H9 (cell line): Measurements from ENCODE around the gene PHYHIPL. TPM values are rescaled to one million over a fixed set of nuclear protein-coding genes. Genes with fewer than 3 reads are reported as not detected.

Experiments
- DNase-seq: peaks from one replicate; pipeline ENCODE4 v3.0.0-alpha.2; 2017
- H2AFZ ChIP-seq: one replicate; pipeline ENCODE4 v1.6.1; 2013; ENCODE audit warnings: mild to moderate bottlenecking, low read length, control low read depth, moderate library complexity
- H2AK5ac ChIP-seq: 2 replicates; pipeline ENCODE4 v1.6.1; 2013; ENCODE audit warnings: low read length, control low read depth, mixed read lengths; ENCODE audit not compliant: insufficient read length
- H2BK120ac ChIP-seq: one replicate; pipeline ENCODE4 v1.6.1; 2013; ENCODE audit warnings: low read depth, mild to moderate bottlenecking, low read length, control low read depth, inconsistent platforms; ENCODE audit not compliant: poor library complexity, severe bottlenecking
- H2BK12ac ChIP-seq: 2 replicates; pipeline ENCODE4 v1.6.1; 2013; ENCODE audit warnings: low read length, control low read depth, mixed read lengths, low read depth; ENCODE audit not compliant: insufficient read length
- H2BK15ac ChIP-seq: 2 replicates; pipeline ENCODE4 v1.6.1; 2013; ENCODE audit warnings: low read depth, low read length, control low read depth
- H2BK20ac ChIP-seq: one replicate; pipeline ENCODE4 v1.6.1; 2013; ENCODE audit warnings: low read depth, mild to moderate bottlenecking, low read length, control low read depth, inconsistent platforms; ENCODE audit not compliant: poor library complexity, severe bottlenecking
- H2BK5ac ChIP-seq: 2 replicates; pipeline ENCODE4 v1.6.1; 2013; ENCODE audit warnings: low read length, control low read depth, mixed read lengths; ENCODE audit not compliant: insufficient read length
- H3K14ac ChIP-seq: 2 replicates; pipeline ENCODE4 v1.6.1; 2013; ENCODE audit warnings: low read length, control low read depth; ENCODE audit not compliant: insufficient read depth
- H3K18ac ChIP-seq: 2 replicates; pipeline ENCODE4 v1.6.1; 2013; ENCODE audit warnings: low read depth, mild to moderate bottlenecking, mixed read lengths, low read length, control low read depth; ENCODE audit not compliant: insufficient read length
- H3K23ac ChIP-seq: 2 replicates; pipeline ENCODE4 v1.6.1; 2013; ENCODE audit warnings: low read length, control low read depth, mixed read lengths, low read depth; ENCODE audit not compliant: insufficient read length
- H3K23me2 ChIP-seq: 2 replicates; pipeline ENCODE4 v1.6.1; 2013; ENCODE audit warnings: low read depth, mild to moderate bottlenecking, mixed read lengths, low read length, control low read depth; ENCODE audit not compliant: insufficient read length, poor library complexity, severe bottlenecking
- H3K27ac ChIP-seq: 2 replicates; pipeline ENCODE4 v1.5.1; 2013; ENCODE audit warnings: low read length, control low read depth, mixed read lengths, low read depth; ENCODE audit not compliant: insufficient read length
- H3K27me3 ChIP-seq: 2 replicates; pipeline ENCODE4 v1.6.1; 2013; ENCODE audit warnings: low read length, control low read depth, inconsistent platforms; ENCODE audit not compliant: insufficient read depth
- H3K4ac ChIP-seq: 2 replicates; pipeline ENCODE4 v1.6.1; 2013; ENCODE audit warnings: low read depth, mild to moderate bottlenecking, control low read depth, inconsistent platforms, low read length, moderate library complexity
- H3K4me1 ChIP-seq: 2 replicates; pipeline ENCODE4 v1.6.1; 2013; ENCODE audit warnings: low read length, control low read depth, inconsistent platforms; ENCODE audit not compliant: insufficient read depth
- H3K4me2 ChIP-seq: 2 replicates; pipeline ENCODE4 v1.6.1; 2013; ENCODE audit warnings: low read length, control low read depth, mixed read lengths; ENCODE audit not compliant: insufficient read length, insufficient read depth
- H3K56ac ChIP-seq: 2 replicates; pipeline ENCODE4 v1.6.1; 2013; ENCODE audit warnings: low read depth, mild to moderate bottlenecking, mixed read lengths, low read length, control low read depth; ENCODE audit not compliant: insufficient read length
- H3K79me1 ChIP-seq: 2 replicates; pipeline ENCODE4 v1.6.1; 2013; ENCODE audit warnings: low read depth, mild to moderate bottlenecking, moderate library complexity, low read length, control low read depth, inconsistent platforms; ENCODE audit not compliant: insufficient read depth, poor library complexity, severe bottlenecking
- H3K79me2 ChIP-seq: 2 replicates; pipeline ENCODE4 v1.6.1; 2013; ENCODE audit warnings: low read length, control low read depth, inconsistent platforms; ENCODE audit not compliant: insufficient read depth
- H3K9ac ChIP-seq: 2 replicates; pipeline ENCODE4 v1.6.1; 2013; ENCODE audit warnings: low read length, control low read depth, mixed read lengths; ENCODE audit not compliant: insufficient read length; ENCODE audit errors: extremely low read depth
- H3K9me3 ChIP-seq: one replicate; pipeline ENCODE4 v1.6.1; 2013; ENCODE audit warnings: low read depth, low read length, inconsistent platforms; ENCODE audit not compliant: control insufficient read depth
- H3T11ph ChIP-seq: one replicate; pipeline ENCODE4 v1.6.1; 2013; ENCODE audit warnings: mild to moderate bottlenecking, low read length, control low read depth, inconsistent platforms
- H4K20me1 ChIP-seq: one replicate; pipeline ENCODE4 v1.6.1; 2013; ENCODE audit not compliant: control insufficient read depth, insufficient read length, insufficient read depth
- H4K5ac ChIP-seq: 2 replicates; pipeline ENCODE4 v1.6.1; 2013; ENCODE audit warnings: low read depth, mild to moderate bottlenecking, mixed read lengths, low read length, control low read depth; ENCODE audit not compliant: insufficient read length
- H4K8ac ChIP-seq: replicated peaks from 2 replicates; pipeline ENCODE4 v1.6.1; 2013; ENCODE audit warnings: low read length, control low read depth, mixed read lengths, low read depth; ENCODE audit not compliant: insufficient read length
- H4K91ac ChIP-seq: 2 replicates; pipeline ENCODE4 v1.6.1; 2013; ENCODE audit warnings: low read depth, mild to moderate bottlenecking, moderate library complexity, mixed read lengths, low read length, control low read depth; ENCODE audit not compliant: insufficient read length
- H3K27ac Mint-ChIP-seq, 3 experiments: 2 replicates in 2 of 3; 3 replicates in 1 of 3; pipeline ENCODE4 v1.8.0; 2020 to 2021; ENCODE audit warnings: mixed read lengths in 3 of 3, mild to moderate bottlenecking in 1 of 3, moderate library complexity in 1 of 3
- H3K27me3 Mint-ChIP-seq: 2 replicates; pipeline ENCODE4 v1.8.0; 2021; ENCODE audit warnings: low read depth, mild to moderate bottlenecking, moderate library complexity, mixed read lengths
- H3K36me3 Mint-ChIP-seq, 3 experiments: 2 replicates in 2 of 3; 3 replicates in 1 of 3; pipeline ENCODE4 v1.8.0; 2020 to 2021; ENCODE audit warnings: low read depth in 3 of 3, mixed read lengths in 3 of 3; ENCODE audit not compliant: insufficient read depth in 1 of 3
- H3K4me1 Mint-ChIP-seq, 2 experiments: 2 replicates each; pipeline ENCODE4 v1.8.0; 2020; ENCODE audit warnings: mixed read lengths in 2 of 2
- H3K4me3 Mint-ChIP-seq, 2 experiments: 2 replicates in 1 of 2; 3 replicates in 1 of 2; pipeline ENCODE4 v1.8.0; 2020 to 2021; ENCODE audit warnings: mild to moderate bottlenecking in 2 of 2, mixed read lengths in 2 of 2, moderate library complexity in 1 of 2
- H3K9me3 Mint-ChIP-seq, 2 experiments: 2 replicates in 1 of 2; 3 replicates in 1 of 2; pipeline ENCODE4 v1.8.0; 2020; ENCODE audit warnings: mild to moderate bottlenecking in 2 of 2, mixed read lengths in 2 of 2, moderate library complexity in 1 of 2
- CTCF ChIP-seq: fragments of 200-600 bp; sonication (generic); conservative IDR thresholded peaks from 3 replicates; pipeline ENCODE4 v1.8.0; 2021; ENCODE audit warnings: antibody characterized with exemption, mild to moderate bottlenecking
- WGBS: extraction: QIAGEN DNeasy Blood & Tissue Kit; methylation state at CpG from one replicate; pipeline ENCODE4 v1.1.7; 2013; ENCODE audit warnings: missing lambda C conversion rate, low lambda C conversion rate, mixed read lengths; ENCODE audit not compliant: insufficient read length; ENCODE audit errors: extremely low coverage; 5-methylcytosine and 5-hydroxymethylcytosine counted together
- total RNA-seq: library from RNA; stranded (reverse); gene quantifications from 2 replicates; pipeline ENCODE4 v1.2.1, GENCODE V29; 2021

PHYHIPL gene
- total RNA-seq, 1 experiment from 2014 or later: 0.44 TPM

DNA sequence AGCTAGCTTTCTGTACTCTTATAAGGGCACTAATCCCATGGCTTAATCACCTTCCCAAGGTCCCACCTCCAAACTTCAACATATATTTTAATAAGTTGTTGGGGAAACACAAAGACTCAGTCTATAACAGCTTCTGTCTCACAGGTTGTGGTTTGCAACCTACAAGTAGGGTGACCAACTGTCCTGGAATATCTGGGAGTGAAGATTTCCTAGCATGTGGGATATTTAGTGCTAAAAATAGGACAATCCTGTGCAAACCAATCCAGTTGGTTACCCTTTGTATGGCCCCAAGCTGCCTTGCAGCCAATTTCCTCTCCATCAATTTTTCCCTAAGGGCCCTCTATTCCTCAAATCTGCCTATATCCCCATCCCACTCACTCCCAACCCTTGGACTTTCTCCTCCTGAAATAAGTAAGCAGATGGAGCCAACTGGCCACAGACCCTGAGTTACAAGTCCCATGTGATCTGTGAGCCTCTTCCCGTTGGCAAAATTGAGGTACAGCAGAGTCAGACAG lies 103.6 kb downstream of the PHYHIPL start:
- Histone ChIP-seq H3K23me2 (no peaks in the 10 kb centered on the region), H2BK120ac (no peak overlapping the region), H3K9me3 (no peaks in the 10 kb centered on the region), H3K27me3 (no peaks in the 10 kb centered on the region), H2BK5ac (no peak overlapping the region), H2BK20ac (no peak overlapping the region), H2AFZ (no peak overlapping the region), H3K9ac (no peak overlapping the region), H3K27ac (no peak overlapping the region), H2AK5ac (no peak overlapping the region), H3K79me2 (no peaks in the 10 kb centered on the region), H3K4me1 (no peaks in the 10 kb centered on the region; the same call in 1 of the 2 replicates), H3K4me2 (no peak overlapping the region), H3K18ac (no peak overlapping the region), H3K79me1 (no peaks in the 10 kb centered on the region), H4K5ac (no peak overlapping the region), H4K91ac (no peak overlapping the region), H3K56ac (no peak overlapping the region), H4K8ac (no peak overlapping the region), H3K4ac (no peak overlapping the region), H4K20me1 (no peaks in the 10 kb centered on the region), H3K23ac (no peak overlapping the region), H2BK15ac (no peak overlapping the region), H3T11ph (no peak overlapping the region), H3K14ac (no peak overlapping the region), H2BK12ac (no peak overlapping the region)
- Mint-ChIP-seq H3K4me3 (no peak overlapping the region), H3K36me3 (no peaks in the 10 kb centered on the region), H3K27me3 (no peaks in the 10 kb centered on the region), H3K9me3 (no peaks in the 10 kb centered on the region), H3K27ac (peak overlapping the region in 1 of 3 experiments; percentile 40; a peak in 1 of 7 replicates), H3K4me1 (peaks cover 18% of the 10 kb centered on the region in 2 experiments)
- DNase-seq: no peak
- no peak for TF ChIP-seq CTCF
- WGBS: no CpG with 5 or more reads among the region's 1 CpG
